Naive thymus-derived CD4-positive, alpha-beta T cell (primary cell): ENCODE data around the gene ADGRG1. TPM values are rescaled to one million over a fixed set of nuclear protein-coding genes. Genes with fewer than 3 reads are reported as not detected.
A peak's percentile ranks its signal among the peaks of the same experiment; 100 is the strongest.

Experiments
- ATAC-seq: fragments of 150-1000 bp; cut with Tn5 transposase; 2 replicates; pipeline ENCODE4 v1.10.0; 2021; ENCODE audit warnings: mild to moderate bottlenecking, moderate library complexity
- CTCF ChIA-PET: fragments of 350-600 bp; sonication (Branson Sonifier 250); formaldehyde crosslinking; loops from one replicate; lab custom pipeline; 2021; ENCODE audit warnings: antibody characterized with exemption; lab: Charles Lee
- POLR2A ChIA-PET: fragments of 350-600 bp; sonication (Branson Sonifier 250); formaldehyde crosslinking; loops from one replicate; lab custom pipeline; 2021; ENCODE audit warnings: antibody characterized with exemption, inconsistent platforms; lab: Charles Lee
- DNase-seq, 9 donors: peaks; one replicate each; pipeline versions ENCODE4 v3.0.0 to v3.0.0-alpha.2; 2020 to 2022; ENCODE audit warnings: mixed read lengths in 1 of 9
- H3K27ac ChIP-seq: one replicate; pipeline ENCODE4 v1.7.0; 2013; ENCODE audit warnings: mild to moderate bottlenecking, low read depth, low read length, moderate library complexity
- H3K27me3 ChIP-seq, 2 donors: one replicate each; pipeline ENCODE4 v1.7.0; 2013; ENCODE audit warnings: low read length in 2 of 2, mild to moderate bottlenecking in 2 of 2, moderate library complexity in 2 of 2; ENCODE audit not compliant: control insufficient read depth in 2 of 2, insufficient read depth in 2 of 2
- H3K36me3 ChIP-seq, 3 experiments: 1 replicate in 2 of 3; 2 replicates in 1 of 3; pipeline ENCODE4 v1.7.0; 2013; ENCODE audit warnings: low read length in 3 of 3, mild to moderate bottlenecking in 3 of 3, moderate library complexity in 1 of 3; ENCODE audit not compliant: insufficient read depth in 3 of 3, control insufficient read depth in 2 of 3
- H3K4me1 ChIP-seq, 2 donors: one replicate each; pipeline ENCODE4 v1.7.0; 2013; ENCODE audit warnings: low read length in 2 of 2, mild to moderate bottlenecking in 2 of 2, moderate library complexity in 1 of 2; ENCODE audit not compliant: control insufficient read depth in 2 of 2, insufficient read depth in 2 of 2
- H3K4me3 ChIP-seq: 2 replicates; pipeline ENCODE4 v1.7.0; 2013; ENCODE audit warnings: mild to moderate bottlenecking, low read length
- H3K9me3 ChIP-seq, 3 experiments: 1 replicate in 2 of 3; 2 replicates in 1 of 3; pipeline ENCODE4 v1.7.0; 2013; ENCODE audit warnings: low read length in 3 of 3; ENCODE audit not compliant: control insufficient read depth in 2 of 3
- H3K27ac Mint-ChIP-seq, 9 donors: one replicate each; pipeline ENCODE4 v1.8.0; 2020 to 2022; ENCODE audit warnings: mixed read lengths in 9 of 9, mild to moderate bottlenecking in 8 of 9, moderate library complexity in 5 of 9, inconsistent platforms in 2 of 9
- H3K27me3 Mint-ChIP-seq, 5 donors: one replicate each; pipeline ENCODE4 v1.8.0; 2021 to 2022; ENCODE audit warnings: mixed read lengths in 5 of 5, mild to moderate bottlenecking in 1 of 5
- H3K36me3 Mint-ChIP-seq, 5 donors: one replicate each; pipeline ENCODE4 v1.8.0; 2020 to 2022; ENCODE audit warnings: mixed read lengths in 5 of 5, mild to moderate bottlenecking in 3 of 5, inconsistent platforms in 1 of 5
- H3K4me1 Mint-ChIP-seq, 7 donors: one replicate each; pipeline ENCODE4 v1.8.0; 2020 to 2022; ENCODE audit warnings: mixed read lengths in 7 of 7, mild to moderate bottlenecking in 3 of 7, inconsistent platforms in 1 of 7
- H3K4me3 Mint-ChIP-seq, 10 donors: one replicate each; pipeline ENCODE4 v1.8.0; 2020 to 2022; ENCODE audit warnings: mild to moderate bottlenecking in 10 of 10, mixed read lengths in 10 of 10, moderate library complexity in 6 of 10, inconsistent platforms in 2 of 10
- H3K9me3 Mint-ChIP-seq, 11 donors: one replicate each; pipeline ENCODE4 v1.8.0; 2020 to 2022; ENCODE audit warnings: mixed read lengths in 11 of 11, mild to moderate bottlenecking in 4 of 11, inconsistent platforms in 1 of 11, moderate library complexity in 1 of 11
- intact Hi-C, 2 donors: fragments of 100-400 bp; cut with micrococcal nuclease; formaldehyde crosslinking; loops; one replicate each; pipeline ENCODE4 v1.15.1; 2023
- polyA plus RNA-seq, 2 donors: library from polyadenylated mRNA; unstranded; fragments of 300-500 nt; fragmentation: Illumina TruSeq; gene quantifications; one replicate each; pipeline ENCODE4 v1.2.3, GENCODE V29; 2021
- total RNA-seq, 6 experiments: library from RNA in 5 of 6; stranded (reverse) in 5 of 6; gene quantifications; 1 replicate in 5 of 6; 2 replicates in 1 of 6; pipeline ENCODE4 v1.2.3 and lab custom pipeline; 2021 to 2026

ADGRG1 gene
- total and polyA plus RNA-seq, 7 experiments from 2014 or later: 0.07 to 96.0 (median 1.5) TPM

GRCh38 chr16:57704905-57705852, 76.7 kb downstream of the ADGRG1 start:
- no peak overlapping the region for H3K27ac Mint-ChIP-seq
- intact Hi-C loops: no loop called here
- DNase-seq: no peak
- Histone ChIP-seq H3K36me3 (no peaks in the 10 kb centered on the region), H3K4me1 (no peaks in the 10 kb centered on the region), H3K4me3 (no peak overlapping the region), H3K27ac (no peak overlapping the region), H3K27me3 (no peaks in the 10 kb centered on the region), H3K9me3 (no peaks in the 10 kb centered on the region)
- CTCF ChIA-PET: no interaction called here
- no peak overlapping the region for H3K4me3 Mint-ChIP-seq
- H3K4me1 Mint-ChIP-seq: no peaks in the 10 kb centered on the region
- peaks cover 0 to 8% (median 0%) of the 10 kb centered on the region in 11 donors for H3K9me3 Mint-ChIP-seq
- no peak for ATAC-seq
- H3K27me3 Mint-ChIP-seq: peaks cover 0 to 12% (median 8%) of the 10 kb centered on the region in 5 donors
- H3K36me3 Mint-ChIP-seq: peaks cover 0 to 2% (median 0%) of the 10 kb centered on the region in 5 donors
- POLR2A ChIA-PET: no interaction called here

- Mint-ChIP-seq H3K27ac (no peak overlapping the region), H3K27me3 (peaks cover 0 to 25% (median 8%) of the 10 kb centered on the region in 5 donors), H3K36me3 (peaks cover 0 to 2% (median 0%) of the 10 kb centered on the region in 5 donors), H3K9me3 (peaks cover 0 to 8% (median 0%) of the 10 kb centered on the region in 11 donors), H3K4me3 (no peak overlapping the region), H3K4me1 (no peaks in the 10 kb centered on the region)
- Histone ChIP-seq H3K9me3 (no peaks in the 10 kb centered on the region), H3K4me1 (no peaks in the 10 kb centered on the region), H3K4me3 (no peak overlapping the region), H3K36me3 (no peaks in the 10 kb centered on the region), H3K27ac (no peak overlapping the region), H3K27me3 (no peaks in the 10 kb centered on the region)
- CTCF ChIA-PET: no interaction called here
- POLR2A ChIA-PET: no interaction called here
- ATAC-seq (no peak), DNase-seq (no peak)
- intact Hi-C loops: no loop called here
Measured at GRCh38 chr16:57706717-57707116, 78.3 kb downstream of the ADGRG1 start.

GRCh38 chr16:57707331-57707730, 78.9 kb downstream of the ADGRG1 start:
- CTCF ChIA-PET: no interaction called here
- intact Hi-C loops: no loop called here
- Mint-ChIP-seq H3K27me3 (peaks cover 0 to 25% (median 8%) of the 10 kb centered on the region in 5 donors), H3K36me3 (peaks cover 0 to 2% (median 0%) of the 10 kb centered on the region in 5 donors), H3K9me3 (peaks cover 0 to 8% (median 0%) of the 10 kb centered on the region in 11 donors), H3K27ac (no peak overlapping the region), H3K4me1 (no peaks in the 10 kb centered on the region), H3K4me3 (no peak overlapping the region)
- H3K4me3 ChIP-seq: no peak overlapping the region
- H3K36me3 ChIP-seq: no peaks in the 10 kb centered on the region
- DNase-seq (no peak), ATAC-seq (no peak)
- no peaks in the 10 kb centered on the region for H3K4me1 ChIP-seq
- H3K27ac ChIP-seq: no peak overlapping the region
- H3K27me3 ChIP-seq: no peaks in the 10 kb centered on the region
- POLR2A ChIA-PET: no interaction called here
- H3K9me3 ChIP-seq: no peaks in the 10 kb centered on the region

- H3K4me1 ChIP-seq: no peaks in the 10 kb centered on the region
- intact Hi-C loops: no loop called here
- no peak overlapping the region for H3K27ac ChIP-seq
- H3K27me3 ChIP-seq: no peaks in the 10 kb centered on the region
- peaks cover 0 to 8% (median 0%) of the 10 kb centered on the region in 11 donors for H3K9me3 Mint-ChIP-seq
- POLR2A ChIA-PET: no interaction called here
- DNase-seq (no peak), ATAC-seq (no peak)
- peaks cover 0 to 2% (median 0%) of the 10 kb centered on the region in 7 donors for H3K4me1 Mint-ChIP-seq
- CTCF ChIA-PET: no interaction called here
- peaks cover 0 to 2% (median 0%) of the 10 kb centered on the region in 5 donors for H3K36me3 Mint-ChIP-seq
- no peaks in the 10 kb centered on the region for H3K9me3 ChIP-seq
- no peaks in the 10 kb centered on the region for H3K36me3 ChIP-seq
- H3K27ac Mint-ChIP-seq: no peak overlapping the region
- H3K27me3 Mint-ChIP-seq: peaks cover 0 to 31% (median 8%) of the 10 kb centered on the region in 5 donors
- H3K4me3 Mint-ChIP-seq: no peak overlapping the region
- H3K4me3 ChIP-seq: no peak overlapping the region
Measured at GRCh38 chr16:57708168-57708567, 79.7 kb downstream of the ADGRG1 start.

- CTCF ChIA-PET: no interaction called here
Measured at GRCh38 chr16:57709663-57710062, 81.2 kb downstream of the ADGRG1 start.

GRCh38 chr16:57711346-57711745, 82.9 kb downstream of the ADGRG1 start:
- H3K9me3 ChIP-seq: no peaks in the 10 kb centered on the region
- Mint-ChIP-seq H3K36me3 (peaks cover 0 to 2% (median 0%) of the 10 kb centered on the region in 5 donors), H3K9me3 (peaks cover 0 to 4% (median 0%) of the 10 kb centered on the region in 11 donors), H3K4me3 (peak overlapping the region in 1 of 10 donors; percentile 43), H3K27me3 (peaks cover 0 to 28% (median 8%) of the 10 kb centered on the region in 5 donors), H3K27ac (no peak overlapping the region), H3K4me1 (peaks cover 0 to 2% (median 0%) of the 10 kb centered on the region in 7 donors)
- no peak for ATAC-seq
- H3K27ac ChIP-seq: no peak overlapping the region
- ChIA-PET POLR2A (no interaction called here), CTCF (no interaction called here)
- intact Hi-C loops: no loop called here
- H3K4me1 ChIP-seq: no peaks in the 10 kb centered on the region
- H3K27me3 ChIP-seq: no peaks in the 10 kb centered on the region
- H3K4me3 ChIP-seq: no peak overlapping the region
- no peaks in the 10 kb centered on the region for H3K36me3 ChIP-seq
- DNase-seq: no peak

More at GRCh38 chr16:57709663-57710062, 81.2 kb downstream of the ADGRG1 start:
- Mint-ChIP-seq H3K4me3 (no peak overlapping the region), H3K9me3 (peaks cover 0 to 8% (median 0%) of the 10 kb centered on the region in 11 donors), H3K27me3 (peaks cover 0 to 27% (median 8%) of the 10 kb centered on the region in 5 donors), H3K36me3 (peaks cover 0 to 2% (median 0%) of the 10 kb centered on the region in 5 donors), H3K27ac (no peak overlapping the region), H3K4me1 (peaks cover 0 to 2% (median 0%) of the 10 kb centered on the region in 7 donors)
- DNase-seq: no peak
- intact Hi-C loops: no loop called here
- Histone ChIP-seq H3K9me3 (no peaks in the 10 kb centered on the region), H3K27ac (no peak overlapping the region), H3K27me3 (no peaks in the 10 kb centered on the region), H3K36me3 (no peaks in the 10 kb centered on the region), H3K4me3 (no peak overlapping the region), H3K4me1 (no peaks in the 10 kb centered on the region)
- no peak for ATAC-seq
- POLR2A ChIA-PET: no interaction called here
